Neuronal stem cell (in vitro differentiated cells): ENCODE data around the gene CDK11A.
A peak's percentile ranks its signal among the peaks of the same experiment; 100 is the strongest.
"Not testable (repeated sequence)": the region's sequence is repeated elsewhere in the genome, so short reads cannot be mapped to it uniquely, and the experiment has no call there.

Experiments
- DNase-seq: peaks from one replicate; pipeline ENCODE4 v3.0.0-alpha.2; 2013; ENCODE audit warnings: low spot score
- H2AFZ ChIP-seq: one replicate; pipeline ENCODE4 v1.6.1; 2013; ENCODE audit warnings: mild to moderate bottlenecking, low read length, inconsistent platforms
- H2AK5ac ChIP-seq: 2 replicates; pipeline ENCODE4 v1.6.1; 2013; ENCODE audit warnings: low read depth, mild to moderate bottlenecking, inconsistent platforms, low read length, moderate library complexity, mixed read lengths
- H2BK120ac ChIP-seq: 2 replicates; pipeline ENCODE4 v1.6.1; 2013; ENCODE audit warnings: low read depth, mild to moderate bottlenecking, inconsistent platforms, low read length, moderate library complexity, mixed read lengths
- H2BK12ac ChIP-seq: one replicate; pipeline ENCODE4 v1.6.1; 2013; ENCODE audit warnings: low read length, inconsistent platforms
- H2BK15ac ChIP-seq: 2 replicates; pipeline ENCODE4 v1.6.1; 2013; ENCODE audit warnings: mild to moderate bottlenecking, low read length, inconsistent platforms, mixed read lengths
- H2BK5ac ChIP-seq: one replicate; pipeline ENCODE4 v1.6.1; 2013; ENCODE audit warnings: inconsistent platforms, mild to moderate bottlenecking, low read length, moderate library complexity
- H3K14ac ChIP-seq: one replicate; pipeline ENCODE4 v1.6.1; 2013; ENCODE audit warnings: low read length, inconsistent platforms
- H3K18ac ChIP-seq: 2 replicates; pipeline ENCODE4 v1.6.1; 2013; ENCODE audit warnings: low read length, inconsistent platforms
- H3K23ac ChIP-seq: 2 replicates; pipeline ENCODE4 v1.6.1; 2013; ENCODE audit warnings: low read depth, mild to moderate bottlenecking, mixed read lengths, low read length, inconsistent platforms; ENCODE audit not compliant: poor library complexity
- H3K27ac ChIP-seq: replicated peaks from 3 replicates; pipeline ENCODE4 v1.5.1; 2013; ENCODE audit warnings: low read length, inconsistent platforms
- H3K27me3 ChIP-seq, 3 experiments: 2 replicates each; pipeline ENCODE4 v1.6.1; 2013; ENCODE audit warnings: low read length in 3 of 3, mild to moderate bottlenecking in 2 of 3, inconsistent platforms in 1 of 3, low read depth in 1 of 3, mixed read lengths in 1 of 3, moderate library complexity in 1 of 3; ENCODE audit not compliant: control insufficient read depth in 3 of 3, insufficient read depth in 3 of 3
- H3K36me3 ChIP-seq, 2 donors: replicated peaks in 1 of 2; 2 replicates each; pipeline ENCODE4 v1.6.1; 2013; ENCODE audit warnings: low read length in 2 of 2; ENCODE audit not compliant: control insufficient read depth in 2 of 2, insufficient read depth in 2 of 2
- H3K4ac ChIP-seq: 2 replicates; pipeline ENCODE4 v1.6.1; 2013; ENCODE audit warnings: inconsistent platforms, mild to moderate bottlenecking, low read length, moderate library complexity
- H3K4me1 ChIP-seq, 2 donors: 1 replicate in 1 of 2; 2 replicates in 1 of 2; pipeline ENCODE4 v1.6.1; 2013; ENCODE audit warnings: low read length in 2 of 2, low read depth in 1 of 2; ENCODE audit not compliant: control insufficient read depth in 2 of 2, insufficient read depth in 1 of 2
- H3K4me2 ChIP-seq: one replicate; pipeline ENCODE4 v1.6.1; 2013; ENCODE audit warnings: mild to moderate bottlenecking, low read length, inconsistent platforms; ENCODE audit not compliant: insufficient read depth, poor library complexity, severe bottlenecking
- H3K4me3 ChIP-seq, 2 donors: 2 replicates each; pipeline ENCODE4 v1.5.1; 2013; ENCODE audit warnings: low read length in 2 of 2, mild to moderate bottlenecking in 2 of 2, inconsistent platforms in 1 of 2, moderate library complexity in 1 of 2
- H3K79me1 ChIP-seq: one replicate; pipeline ENCODE4 v1.6.1; 2013; ENCODE audit warnings: low read depth, mild to moderate bottlenecking, inconsistent platforms, low read length, moderate library complexity
- H3K9ac ChIP-seq: one replicate; pipeline ENCODE4 v1.6.1; 2013; ENCODE audit warnings: mild to moderate bottlenecking, low read depth, low read length, inconsistent platforms; ENCODE audit not compliant: poor library complexity
- H3K9me3 ChIP-seq, 2 donors: replicated peaks in 1 of 2; 2 replicates each; pipeline versions ENCODE3 to v1.6.1; 2013; ENCODE audit warnings: low read length in 2 of 2, mild to moderate bottlenecking in 2 of 2, inconsistent platforms in 1 of 2, low read depth in 1 of 2, mixed read lengths in 1 of 2, moderate library complexity in 1 of 2; ENCODE audit not compliant: control insufficient read depth in 2 of 2, insufficient read depth in 1 of 2
- H4K8ac ChIP-seq: one replicate; pipeline ENCODE4 v1.6.1; 2013; ENCODE audit warnings: low read depth, mild to moderate bottlenecking, inconsistent platforms, low read length, moderate library complexity
- H4K91ac ChIP-seq: one replicate; pipeline ENCODE4 v1.6.1; 2013; ENCODE audit warnings: low read length, low read depth, mild to moderate bottlenecking, inconsistent platforms; ENCODE audit not compliant: poor library complexity
- WGBS, 2 donors: extraction: QIAGEN DNeasy Blood & Tissue Kit; methylation state at CpG; one replicate each; pipeline ENCODE4 v1.1.7; 2013; ENCODE audit warnings: missing lambda C conversion rate in 2 of 2, mixed read lengths in 1 of 2; ENCODE audit not compliant: insufficient read length in 2 of 2, insufficient replicate concordance in 1 of 2; ENCODE audit errors: extremely low coverage in 2 of 2; 5-methylcytosine and 5-hydroxymethylcytosine counted together

Gene CDK11A

GRCh38 chr1:1665815-1666251, 58.3 kb downstream of the CDK11A start:
- H2BK15ac ChIP-seq = no peak overlapping the region
- whole genome bisulfite sequencing, 2 donors = no CpG with 5 or more reads among the region's 25 CpGs
- H3K36me3 ChIP-seq = peaks cover 24 to 57% of the 10 kb centered on the region in 2 donors
- no peak overlapping the region for H3K4ac ChIP-seq
- H3K4me3 ChIP-seq = no peak overlapping the region
- H3K27me3 ChIP-seq = no peaks in the 10 kb centered on the region
- H3K79me1 ChIP-seq = peaks cover 8% of the 10 kb centered on the region
- H2AK5ac ChIP-seq = no peak overlapping the region
- peak overlapping the region; percentile 75 for H2BK5ac ChIP-seq
- no peak overlapping the region for H3K14ac ChIP-seq
- H4K8ac ChIP-seq = peak overlapping the region; percentile 65
- no peak overlapping the region for H3K4me2 ChIP-seq
- peak; percentile 11 for DNase-seq
- no peak overlapping the region for H2AFZ ChIP-seq
- peak overlapping the region; percentile 48 for H3K18ac ChIP-seq
- H3K9ac ChIP-seq = no peak overlapping the region
- no peaks in the 10 kb centered on the region for H3K9me3 ChIP-seq
- H2BK12ac ChIP-seq = no peak overlapping the region
- H3K27ac ChIP-seq = no peak overlapping the region
- H4K91ac ChIP-seq = no peak overlapping the region
- H3K23ac ChIP-seq = peak overlapping the region; percentile 43
- H3K4me1 ChIP-seq = no peaks in the 10 kb centered on the region
- H2BK120ac ChIP-seq = no peak overlapping the region

- no peaks in the 10 kb centered on the region for H3K9me3 ChIP-seq
- no peak overlapping the region for H2BK15ac ChIP-seq
- H3K4me2 ChIP-seq = no peak overlapping the region
- H4K91ac ChIP-seq = no peak overlapping the region
- H3K27me3 ChIP-seq = no peaks in the 10 kb centered on the region
- H2BK12ac ChIP-seq = no peak overlapping the region
- no peak overlapping the region for H2AK5ac ChIP-seq
- no peak overlapping the region for H2BK120ac ChIP-seq
- peak overlapping the region; percentile 43 for H3K23ac ChIP-seq
- no peak for DNase-seq
- H3K9ac ChIP-seq = no peak overlapping the region
- H2BK5ac ChIP-seq = peak overlapping the region; percentile 75
- peaks cover 24 to 53% of the 10 kb centered on the region in 2 donors for H3K36me3 ChIP-seq
- no peaks in the 10 kb centered on the region for H3K4me1 ChIP-seq
- H2AFZ ChIP-seq = no peak overlapping the region
- no peak overlapping the region for H3K27ac ChIP-seq
- H3K18ac ChIP-seq = no peak overlapping the region
- H3K79me1 ChIP-seq = peaks cover 8% of the 10 kb centered on the region
- H3K14ac ChIP-seq = no peak overlapping the region
- peak overlapping the region; percentile 43 for H4K8ac ChIP-seq
- H3K4me3 ChIP-seq = no peak overlapping the region
- H3K4ac ChIP-seq = no peak overlapping the region
- WGBS, 2 donors = no CpG with 5 or more reads among the region's 27 CpGs
Measured at GRCh38 chr1:1664941-1665814, 59.0 kb downstream of the CDK11A start.

GRCh38 chr1:1664318-1664717, 59.8 kb downstream of the CDK11A start:
- H4K8ac ChIP-seq, H3K18ac ChIP-seq, H2BK5ac ChIP-seq, H3K14ac ChIP-seq, H3K9ac ChIP-seq, H3K79me1 ChIP-seq, H4K91ac ChIP-seq, H2BK12ac ChIP-seq, DNase-seq, H3K27ac ChIP-seq, H2BK15ac ChIP-seq, H3K9me3 ChIP-seq, H3K23ac ChIP-seq, H3K4me3 ChIP-seq, H3K4ac ChIP-seq, H2AK5ac ChIP-seq, H3K27me3 ChIP-seq, H2AFZ ChIP-seq, H2BK120ac ChIP-seq, H3K4me1 ChIP-seq, H3K4me2 ChIP-seq: not testable (repeated sequence)
- H3K36me3 ChIP-seq = peaks cover 21 to 45% of the 10 kb centered on the region in 2 donors
- no CpG with 5 or more reads among the region's 11 CpGs for WGBS, 2 donors

- not testable (repeated sequence) for H3K23ac ChIP-seq, H2BK15ac ChIP-seq, H2AK5ac ChIP-seq, H4K8ac ChIP-seq, H2BK5ac ChIP-seq, H3K9me3 ChIP-seq, DNase-seq, H3K79me1 ChIP-seq, H3K4me2 ChIP-seq, H3K4ac ChIP-seq, H3K9ac ChIP-seq, H2BK120ac ChIP-seq, H3K4me1 ChIP-seq, H3K14ac ChIP-seq, H2AFZ ChIP-seq, H3K27ac ChIP-seq, H2BK12ac ChIP-seq, H3K4me3 ChIP-seq, H3K18ac ChIP-seq, H4K91ac ChIP-seq, H3K27me3 ChIP-seq
- no CpG with 5 or more reads among the region's 15 CpGs for WGBS, 2 donors
- peaks cover 18 to 34% of the 10 kb centered on the region in 2 donors for H3K36me3 ChIP-seq
Measured at GRCh38 chr1:1662830-1663560, 61.2 kb downstream of the CDK11A start.
